Stimulated activated CD8-positive, alpha-beta memory T cell treated with anti-CD3 and anti-CD28 coated beads, Interleukin-12 subunit alpha, Interleukin-12 subunit beta, amount 100 ng/mL, for 1 hour (primary cell): Measurements from ENCODE around the gene ISM1.

Source experiments
- DNase-seq: peaks from one replicate; pipeline ENCODE4 v3.0.0-alpha.2; 2020; ENCODE audit warnings: low read depth

ISM1 gene

GRCh38 chr20:13313201-13313600, 92.1 kb downstream of the ISM1 start:
- DNase-seq, result no peak

GRCh38 chr20:13317439-13317838, 96.4 kb downstream of the ISM1 start:
- no peak for DNase-seq

- no peak for DNase-seq
Observed at GRCh38 chr20:13318871-13319521, 97.9 kb downstream of the ISM1 start.

- no peak for DNase-seq
Observed at GRCh38 chr20:13320702-13321101, 99.6 kb downstream of the ISM1 start.

GRCh38 chr20:13321416-13321815, 100.3 kb downstream of the ISM1 start:
- DNase-seq, result no peak

- DNase-seq, result no peak
Observed at GRCh38 chr20:13322198-13322597, 101.1 kb downstream of the ISM1 start.

- no peak for DNase-seq
Observed at GRCh38 chr20:13322621-13323020, 101.5 kb downstream of the ISM1 start.

- DNase-seq, result no peak
Observed at GRCh38 chr20:13325033-13325432, 104.0 kb downstream of the ISM1 start.

- no peak for DNase-seq
Observed at GRCh38 chr20:13325796-13326340, 104.8 kb downstream of the ISM1 start.

GRCh38 chr20:13331536-13331935, 110.5 kb downstream of the ISM1 start:
- no peak for DNase-seq

- no peak for DNase-seq
Observed at GRCh38 chr20:13333036-13333435, 112.0 kb downstream of the ISM1 start.

- DNase-seq, result no peak
Observed at GRCh38 chr20:13333793-13334192, 112.7 kb downstream of the ISM1 start.

GRCh38 chr20:13336308-13337089, 115.4 kb downstream of the ISM1 start:
- DNase-seq, result no peak

GRCh38 chr20:13337090-13337784, 116.2 kb downstream of the ISM1 start:
- DNase-seq, result no peak

- DNase-seq, result no peak
Observed at GRCh38 chr20:13338097-13338661, 117.1 kb downstream of the ISM1 start.

- no peak for DNase-seq
Observed at GRCh38 chr20:13338999-13339411, 117.9 kb downstream of the ISM1 start.

- no peak for DNase-seq
Observed at GRCh38 chr20:13340088-13340487, 119.0 kb downstream of the ISM1 start.

GRCh38 chr20:13341737-13342393, 120.8 kb downstream of the ISM1 start:
- no peak for DNase-seq

- no peak for DNase-seq
Observed at GRCh38 chr20:13342469-13343242, 121.6 kb downstream of the ISM1 start.

- DNase-seq, result no peak
Observed at GRCh38 chr20:13344671-13345070, 123.6 kb downstream of the ISM1 start.
